Keratinocyte (primary cell): Measurements from ENCODE around the gene CD200R1. TPM values are rescaled to one million over a fixed set of nuclear protein-coding genes. Genes with fewer than 3 reads are reported as not detected.

ENCODE experiments used
- DNase-seq: peaks from one replicate; pipeline ENCODE4 v3.0.0-alpha.2; 2011; ENCODE audit warnings: low read depth, missing footprints, low spot score
- FAIRE-seq: peaks from 2 replicates; lab custom pipeline; 2011; peaks lifted over from hg19 to GRCh38; lab: Jason Lieb, UNC
- H2AFZ ChIP-seq: 2 replicates; pipeline ENCODE4 v1.6.0; 2012; ENCODE audit warnings: low read length, control low read depth, inconsistent platforms; ENCODE audit not compliant: control insufficient read depth
- H3K27ac ChIP-seq: 2 replicates; pipeline ENCODE4 v1.5.1; 2011; ENCODE audit warnings: low read length; ENCODE audit not compliant: control insufficient read depth, insufficient read depth
- H3K27me3 ChIP-seq: 3 replicates; pipeline ENCODE4 v1.6.0; 2011; ENCODE audit warnings: low read length; ENCODE audit not compliant: control insufficient read depth, insufficient read depth; ENCODE audit errors: extremely low read depth
- H3K36me3 ChIP-seq, 2 experiments: 2 replicates in 1 of 2; 3 replicates in 1 of 2; pipeline ENCODE4 v1.5.1; 2011; ENCODE audit warnings: low read length in 2 of 2, mild to moderate bottlenecking in 1 of 2; ENCODE audit not compliant: control insufficient read depth in 2 of 2, insufficient read depth in 2 of 2; ENCODE audit errors: extremely low read depth in 1 of 2
- H3K4me1 ChIP-seq: 3 replicates; pipeline ENCODE4 v1.5.1; 2011; ENCODE audit warnings: low read length; ENCODE audit not compliant: control insufficient read depth, insufficient read depth; ENCODE audit errors: extremely low read depth
- H3K4me2 ChIP-seq: 3 replicates; pipeline ENCODE4 v1.6.0; 2011; ENCODE audit warnings: low read depth, low read length; ENCODE audit not compliant: control insufficient read depth, insufficient read depth; ENCODE audit errors: extremely low read depth
- H3K4me3 ChIP-seq, 3 experiments: fragments of 200-600 bp in 1 of 3; sonication (generic) in 1 of 3; 2 replicates in 2 of 3; 3 replicates in 1 of 3; pipeline ENCODE4 v1.5.1; 2011 to 2016; ENCODE audit warnings: low read length in 3 of 3, mild to moderate bottlenecking in 3 of 3, control low read depth in 2 of 3, inconsistent platforms in 1 of 3, low read depth in 1 of 3, mixed read lengths in 1 of 3, mixed run types in 1 of 3, moderate library complexity in 1 of 3; ENCODE audit not compliant: control insufficient read depth in 2 of 3, insufficient read depth in 2 of 3; ENCODE audit errors: extremely low read depth in 1 of 3
- H3K79me2 ChIP-seq: 2 replicates; pipeline ENCODE4 v1.6.0; 2012; ENCODE audit warnings: low read length; ENCODE audit not compliant: control insufficient read depth, insufficient read depth
- H3K9ac ChIP-seq: 3 replicates; pipeline ENCODE4 v1.6.0; 2011; ENCODE audit warnings: low read length; ENCODE audit not compliant: control insufficient read depth, insufficient read depth; ENCODE audit errors: extremely low read depth
- H3K9me1 ChIP-seq: 3 replicates; pipeline ENCODE4 v1.6.0; 2011; ENCODE audit warnings: low read length; ENCODE audit not compliant: control insufficient read depth, insufficient read depth; ENCODE audit errors: extremely low read depth
- H3K9me3 ChIP-seq: 2 replicates; pipeline ENCODE4 v1.5.1; 2012; ENCODE audit warnings: low read depth, low read length; ENCODE audit not compliant: control insufficient read depth
- H4K20me1 ChIP-seq: 3 replicates; pipeline ENCODE4 v1.6.0; 2011; ENCODE audit warnings: low read length; ENCODE audit not compliant: control insufficient read depth, insufficient read depth; ENCODE audit errors: extremely low read depth
- CTCF ChIP-seq, 3 experiments: IDR thresholded peaks in 1 of 3; conservative IDR thresholded peaks in 1 of 3; optimal IDR thresholded peaks in 1 of 3; 2 replicates in 2 of 3; 3 replicates in 1 of 3; pipeline versions ENCODE3 to v1.5.1; 2011; ENCODE audit warnings: low read length in 3 of 3, mild to moderate bottlenecking in 3 of 3, moderate library complexity in 2 of 3, control low read depth in 1 of 3, inconsistent platforms in 1 of 3; ENCODE audit not compliant: insufficient read depth in 2 of 3; ENCODE audit errors: extremely low read depth in 1 of 3
- EZH2 ChIP-seq: IDR thresholded peaks from one replicate; pipeline ENCODE4 v1.6.1; 2012; ENCODE audit warnings: inconsistent platforms, mild to moderate bottlenecking, low read length, moderate library complexity
- dilution Hi-C: fragments of 300-500 bp; cut with MboI; formaldehyde crosslinking; loops from one replicate; pipeline ENCODE4 v1.7.0; 2020; ENCODE audit warnings: low sequenced_read_pairs; ENCODE audit not compliant: extremely low pct_ligation_motif_present
- polyA plus RNA-seq, 5 experiments: library from polyadenylated mRNA; depleted of rRNA in 3 of 5; stranded (reverse) in 3 of 5; stranded (forward) in 1 of 5; unstranded in 1 of 5; fragments of >200 nt; gene quantifications; 1 replicate in 1 of 5; 2 replicates in 3 of 5; 3 replicates in 1 of 5; pipeline versions ENCODE4 v1.2.1 to v1.2.3, GENCODE V29; 2011 to 2012; ENCODE audit warnings: missing spikeins in 2 of 5, low read depth in 1 of 5, low replicate concordance in 1 of 5

CD200R1 gene
- polyA plus RNA-seq, 1 donor (not counting 4 experiments of a cell fraction or from before 2014, with no cell fraction given), result 1.6 TPM

GRCh38 chr3:112873632-112874031, 101.3 kb downstream of the CD200R1 start:
- Histone ChIP-seq H3K4me3 (no peak overlapping the region), H3K4me1 (no peaks in the 10 kb centered on the region), H3K27ac (no peak overlapping the region), H3K79me2 (no peaks in the 10 kb centered on the region), H3K9me3 (no peaks in the 10 kb centered on the region), H3K9me1 (no peaks in the 10 kb centered on the region), H3K9ac (no peak overlapping the region), H4K20me1 (no peaks in the 10 kb centered on the region), H3K4me2 (no peak overlapping the region), H3K27me3 (no peaks in the 10 kb centered on the region), H2AFZ (no peak overlapping the region), H3K36me3 (no peaks in the 10 kb centered on the region)
- dilution Hi-C loops, result no loop called here
- no peak for DNase-seq
- TF ChIP-seq CTCF (optimal IDR thresholded peaks at IDR 0.05 in 1 of 3, IDR thresholded peaks at IDR 0.05 in 1 of 3, conservative IDR thresholded peaks at IDR 0.05 in 1 of 3; ENCODE audit: extremely low read depth in 1 of 3, insufficient read depth in 2 of 3, low read length in 3 of 3), result no peak
- no peak for FAIRE-seq

GRCh38 chr3:112871735-112872134, 103.2 kb downstream of the CD200R1 start:
- no peaks in the 10 kb centered on the region for H3K4me1 ChIP-seq
- no peaks in the 10 kb centered on the region for H3K36me3 ChIP-seq
- FAIRE-seq (no peak), DNase-seq (no peak)
- H3K9ac ChIP-seq, result no peak overlapping the region
- dilution Hi-C loops, result no loop called here
- no peak overlapping the region for H3K4me3 ChIP-seq
- H3K4me2 ChIP-seq, result no peak overlapping the region
- H3K27me3 ChIP-seq, result no peaks in the 10 kb centered on the region
- no peaks in the 10 kb centered on the region for H4K20me1 ChIP-seq
- H3K9me1 ChIP-seq, result no peaks in the 10 kb centered on the region
- H3K9me3 ChIP-seq, result no peaks in the 10 kb centered on the region
- TF ChIP-seq CTCF (optimal IDR thresholded peaks at IDR 0.05 in 1 of 3, IDR thresholded peaks at IDR 0.05 in 1 of 3, conservative IDR thresholded peaks at IDR 0.05 in 1 of 3; ENCODE audit: extremely low read depth in 1 of 3, insufficient read depth in 2 of 3, low read length in 3 of 3) (no peak), EZH2 (no peak)
- H3K79me2 ChIP-seq, result no peaks in the 10 kb centered on the region
- H2AFZ ChIP-seq, result no peak overlapping the region
- no peak overlapping the region for H3K27ac ChIP-seq

Other genes with a start within 250 kb of the CD200R1 start
- not detected in 3 replicates for gene CD200R1L, start 128.2 kb downstream of the CD200R1 start, polyA plus RNA-seq
- 13.8 to 18.6 TPM (median 16.9 TPM) in 3 replicates for gene GTPBP8, start 15.9 kb upstream of the CD200R1 start, polyA plus RNA-seq
- gene BOC, start 236.5 kb upstream of the CD200R1 start, polyA plus RNA-seq, result 9.3 to 11.3 TPM (median 11.2 TPM) in 3 replicates